ENCODE measurements around the gene FES.

FES gene

DNA sequence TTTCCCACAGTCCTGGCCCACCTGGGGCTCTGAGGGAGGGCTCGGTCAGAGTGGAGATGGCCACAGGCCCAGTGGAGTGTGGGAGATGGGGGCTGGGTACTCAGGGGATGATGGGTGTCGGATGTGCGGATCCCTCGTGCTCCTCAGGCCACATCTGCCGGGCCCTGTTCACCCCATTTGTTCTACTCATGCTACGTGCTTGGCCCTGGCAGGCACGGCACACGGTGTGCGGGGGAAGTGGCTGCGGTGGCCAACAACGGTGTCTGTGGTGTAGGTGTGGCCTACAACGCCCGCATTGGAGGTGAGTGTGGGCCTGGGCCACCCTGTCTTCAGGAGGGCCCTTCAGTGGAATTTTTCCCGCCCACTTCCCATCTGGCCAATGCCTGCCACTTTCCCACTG, 7.0 kb upstream of the FES start:
- no peak for DNase-seq

GRCh38 chr15:90877996-90878395, 6.3 kb upstream of the FES start:
- DNase-seq: no peak

- no peak for DNase-seq
Measured at GRCh38 chr15:90878660-90879059, 5.6 kb upstream of the FES start.

GRCh38 chr15:90879730-90880366, 4.5 kb upstream of the FES start:
- no peak for DNase-seq

DNA sequence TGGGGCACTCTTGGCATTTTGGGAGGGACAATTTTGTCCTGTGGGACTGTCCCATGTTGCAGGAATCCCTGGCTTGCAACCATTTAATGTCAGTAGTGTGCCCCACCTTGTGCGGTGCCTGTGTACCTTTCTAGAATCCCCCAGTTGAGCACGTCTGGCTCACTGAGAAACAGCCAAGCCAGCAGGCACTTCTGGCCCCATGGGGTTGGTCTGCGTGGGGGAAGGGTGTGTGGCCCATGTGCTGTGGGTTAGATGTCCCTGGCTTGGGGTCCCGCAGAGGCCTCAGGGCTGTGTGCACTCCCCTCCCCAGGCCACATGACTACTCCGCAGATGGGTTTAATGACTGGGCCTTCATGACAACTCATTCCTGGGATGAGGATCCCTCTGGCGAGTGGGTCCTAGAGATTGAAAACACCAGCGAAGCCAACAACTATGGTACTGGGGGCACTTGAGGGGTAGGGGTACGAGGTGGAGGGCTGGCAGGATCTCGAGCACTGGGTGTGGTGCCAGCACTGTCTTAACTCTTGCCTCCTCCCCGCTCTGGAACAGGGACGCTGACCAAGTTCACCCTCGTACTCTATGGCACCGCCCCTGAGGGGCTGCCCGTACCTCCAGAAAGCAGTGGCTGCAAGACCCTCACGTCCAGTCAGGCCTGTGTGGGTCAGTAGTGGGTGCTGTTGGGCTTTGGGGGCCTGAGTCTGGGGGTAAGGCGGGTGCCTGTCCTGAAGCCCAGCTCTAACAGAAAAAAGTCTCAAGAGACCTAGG, 3.7 kb upstream of the FES start:
- DNase-seq: no peak

GRCh38 chr15:90881181-90881977, 2.9 kb upstream of the FES start:
- DNase-seq: no peak

GRCh38 chr15:90881978-90882721, 2.2 kb upstream of the FES start:
- no peak for DNase-seq

DNA sequence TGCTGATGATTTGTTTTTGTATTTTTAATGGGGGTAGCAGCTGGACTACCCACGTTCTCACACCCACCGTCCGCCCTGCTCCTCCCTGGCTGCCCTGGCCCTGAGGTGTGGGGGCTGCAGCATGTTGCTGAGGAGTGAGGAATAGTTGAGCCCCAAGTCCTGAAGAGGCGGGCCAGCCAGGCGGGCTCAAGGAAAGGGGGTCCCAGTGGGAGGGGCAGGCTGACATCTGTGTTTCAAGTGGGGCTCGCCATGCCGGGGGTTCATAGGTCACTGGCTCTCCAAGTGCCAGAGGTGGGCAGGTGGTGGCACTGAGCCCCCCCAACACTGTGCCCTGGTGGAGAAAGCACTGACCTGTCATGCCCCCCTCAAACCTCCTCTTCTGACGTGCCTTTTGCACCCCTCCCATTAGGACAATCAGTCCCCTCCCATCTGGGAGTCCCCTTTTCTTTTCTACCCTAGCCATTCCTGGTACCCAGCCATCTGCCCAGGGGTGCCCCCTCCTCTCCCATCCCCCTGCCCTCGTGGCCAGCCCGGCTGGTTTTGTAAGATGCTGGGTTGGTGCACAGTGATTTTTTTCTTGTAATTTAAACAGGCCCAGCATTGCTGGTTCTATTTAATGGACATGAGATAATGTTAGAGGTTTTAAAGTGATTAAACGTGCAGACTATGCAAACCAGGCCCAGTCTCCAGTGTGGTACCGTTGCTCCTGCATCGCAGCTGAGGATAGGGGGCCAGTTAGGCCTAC, 1.4 kb upstream of the FES start:
- no peak for DNase-seq

DNA sequence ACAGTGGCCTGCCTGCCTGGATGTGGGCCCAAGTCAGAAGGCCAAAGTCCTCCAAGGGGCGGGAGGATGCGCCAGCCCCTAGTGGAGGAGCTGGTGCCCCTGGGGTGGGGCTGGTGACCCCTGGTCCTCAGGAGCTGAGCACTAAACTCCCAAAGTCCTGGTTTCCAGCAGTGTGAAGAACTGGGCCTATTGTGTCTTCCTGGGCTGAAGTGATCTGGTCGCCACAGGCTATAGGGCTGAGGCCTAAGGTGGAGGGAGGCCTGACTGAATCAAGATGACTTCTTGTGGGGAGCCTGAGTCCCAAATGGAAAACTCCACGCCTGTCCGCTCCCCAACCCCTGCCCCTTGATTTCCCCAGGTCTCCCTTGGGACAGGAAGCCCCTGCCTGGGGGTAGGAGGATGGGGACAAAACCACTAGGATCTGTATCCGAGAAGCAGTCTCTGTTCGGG, 753 bp upstream of the FES start:
- no peak for DNase-seq

- no peak for DNase-seq
Measured at GRCh38 chr15:90884719-90885431, 571 bp downstream of the FES start.

- peak; percentile 43 for DNase-seq
Measured at GRCh38 chr15:90885432-90886290, 1.4 kb downstream of the FES start.

DNA sequence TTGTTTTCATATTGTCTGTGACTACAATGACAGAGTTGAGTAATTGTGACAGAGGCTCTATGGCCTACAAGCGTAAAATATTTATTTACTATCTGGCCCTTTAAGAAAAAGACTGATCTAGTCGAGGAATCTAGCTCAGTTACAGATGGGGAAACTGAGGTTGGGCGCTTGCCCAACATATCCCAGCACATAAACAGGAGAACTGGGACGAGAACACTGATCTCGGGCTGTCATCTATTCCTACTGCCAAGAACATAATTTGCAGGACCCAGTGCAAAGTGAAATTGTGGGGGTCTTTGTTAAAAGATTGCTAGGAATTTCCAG, 1.9 kb downstream of the FES start:
- no peak for DNase-seq

- DNase-seq: no peak
Measured at GRCh38 chr15:90887037-90887481, 2.8 kb downstream of the FES start.

DNA sequence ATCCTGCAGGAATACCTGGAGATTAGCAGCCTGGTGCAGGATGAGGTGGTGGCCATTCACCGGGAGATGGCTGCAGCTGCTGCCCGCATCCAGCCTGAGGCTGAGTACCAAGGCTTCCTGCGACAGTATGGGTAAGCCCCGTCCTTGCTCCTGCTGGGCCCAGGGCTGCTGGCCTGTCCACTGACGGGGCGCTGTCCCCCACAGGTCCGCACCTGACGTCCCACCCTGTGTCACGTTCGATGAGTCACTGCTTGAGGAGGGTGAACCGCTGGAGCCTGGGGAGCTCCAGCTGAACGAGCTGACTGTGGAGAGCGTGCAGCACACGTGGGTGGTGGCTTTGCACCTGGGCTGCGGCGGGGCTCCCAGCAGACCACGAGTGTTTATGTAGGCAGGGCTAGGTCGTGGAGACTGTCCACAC, 5.0 kb downstream of the FES start:
- DNase-seq: no peak

GRCh38 chr15:90889736-90890456, 5.6 kb downstream of the FES start:
- no peak for DNase-seq

- no peak for DNase-seq
Measured at GRCh38 chr15:90890839-90891238, 6.5 kb downstream of the FES start.

DNA sequence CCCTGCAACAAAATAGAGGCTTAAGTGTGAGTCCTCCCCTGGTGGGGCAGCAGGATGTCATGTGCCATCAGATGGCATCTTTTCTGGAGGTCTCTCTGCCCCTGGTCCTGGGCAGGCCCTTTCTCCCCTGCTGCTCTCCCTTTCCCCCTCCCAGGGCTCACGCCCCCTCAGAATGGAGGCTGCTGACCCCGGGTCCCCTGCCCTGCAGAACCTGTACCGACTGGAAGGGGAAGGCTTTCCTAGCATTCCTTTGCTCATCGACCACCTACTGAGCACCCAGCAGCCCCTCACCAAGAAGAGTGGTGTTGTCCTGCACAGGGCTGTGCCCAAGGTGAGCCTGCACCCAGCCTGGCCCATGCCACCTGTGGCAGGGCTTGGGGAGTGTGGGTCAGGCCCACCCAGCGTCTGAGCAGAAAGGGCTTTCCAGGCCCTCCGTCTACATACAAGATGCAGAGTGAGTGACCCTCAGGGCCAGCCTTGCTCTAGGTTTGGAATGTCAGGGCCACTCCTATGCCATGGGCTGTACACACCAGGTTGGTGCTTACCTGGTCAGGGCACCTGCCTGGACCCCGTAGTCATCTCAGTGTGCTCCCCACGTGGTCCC, 7.1 kb downstream of the FES start:
- no peak for DNase-seq

DNA sequence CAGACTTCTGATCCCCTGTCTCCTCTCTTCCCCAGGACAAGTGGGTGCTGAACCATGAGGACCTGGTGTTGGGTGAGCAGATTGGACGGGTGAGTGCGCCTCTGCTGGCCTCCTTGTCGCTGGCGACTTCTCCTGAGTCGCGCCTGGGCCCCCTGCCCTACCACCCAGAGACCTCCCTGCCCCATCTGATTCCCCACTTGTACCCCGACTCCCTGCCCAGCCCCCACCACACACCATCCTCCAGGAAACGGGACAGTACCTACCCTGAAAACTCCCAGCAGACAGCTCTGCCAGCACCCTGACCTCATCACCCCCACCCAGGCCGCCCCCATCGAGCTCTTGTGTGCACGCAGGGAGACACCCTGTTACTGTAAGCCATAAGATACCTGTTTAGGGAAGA, 7.7 kb downstream of the FES start:
- DNase-seq: no peak

GRCh38 chr15:90892498-90893174, 8.3 kb downstream of the FES start:
- DNase-seq: no peak

All from NCI-H1048 (cell line).